ENCODE data around the gene C22orf42.
"Not testable (repeated sequence)": the region's sequence is repeated elsewhere in the genome, so short reads cannot be mapped to it uniquely, and the experiment has no call there.

Gene C22orf42

GRCh38 chr22:32158712-32159533 is at the start of gene C22orf42:
TSS of gene C22orf42 (minus strand) at chr22:32159303. CDS start at chr22:32159215, 88 bp downstream.
- no peak for DNase-seq (ENCODE audit: low spot score)

GRCh38 chr22:32208681-32209080 is 49.6 kb upstream of the C22orf42 start:
- no peak for DNase-seq (ENCODE audit: low spot score)

- no peak for DNase-seq (ENCODE audit: low spot score)
Measured at GRCh38 chr22:32207971-32208480, 48.9 kb upstream of the C22orf42 start.

- peak; percentile 47 for DNase-seq (ENCODE audit: low spot score)
Measured at GRCh38 chr22:32206774-32207758, 48.0 kb upstream of the C22orf42 start.

- DNase-seq (ENCODE audit: low spot score) = no peak
Measured at GRCh38 chr22:32205974-32206773, 47.1 kb upstream of the C22orf42 start.

- DNase-seq (ENCODE audit: low spot score) = no peak
Measured at GRCh38 chr22:32204856-32205722, 46.0 kb upstream of the C22orf42 start, which contains the start of gene RFPL2. TSS of gene RFPL2 (minus strand) at chr22:32205073. CDS start at chr22:32202451, 2,622 bp downstream.

- no peak for DNase-seq (ENCODE audit: low spot score)
Measured at GRCh38 chr22:32204040-32204855, 45.1 kb upstream of the C22orf42 start.

- no peak for DNase-seq (ENCODE audit: low spot score)
Measured at GRCh38 chr22:32203181-32204039, 44.3 kb upstream of the C22orf42 start.

GRCh38 chr22:32202539-32203180 is 43.6 kb upstream of the C22orf42 start:
- DNase-seq (ENCODE audit: low spot score) = peak; percentile 33

- no peak for DNase-seq (ENCODE audit: low spot score)
Measured at GRCh38 chr22:32202161-32202538, 43.0 kb upstream of the C22orf42 start.

- DNase-seq (ENCODE audit: low spot score) = no peak
Measured at GRCh38 chr22:32200752-32201151, 41.6 kb upstream of the C22orf42 start.

- no peak for DNase-seq (ENCODE audit: low spot score)
Measured at GRCh38 chr22:32199961-32200360, 40.9 kb upstream of the C22orf42 start.

- no peak for DNase-seq (ENCODE audit: low spot score)
Measured at GRCh38 chr22:32199341-32199740, 40.2 kb upstream of the C22orf42 start.

GRCh38 chr22:32197553-32198226 is 38.6 kb upstream of the C22orf42 start:
- not testable (repeated sequence) for DNase-seq (ENCODE audit: low spot score)

- DNase-seq (ENCODE audit: low spot score) = not testable (repeated sequence)
Measured at GRCh38 chr22:32195900-32196299, 36.8 kb upstream of the C22orf42 start.

GRCh38 chr22:32193346-32193745 is 34.2 kb upstream of the C22orf42 start:
- not testable (repeated sequence) for DNase-seq (ENCODE audit: low spot score)

- DNase-seq (ENCODE audit: low spot score) = not testable (repeated sequence)
Measured at GRCh38 chr22:32191021-32191420, 31.9 kb upstream of the C22orf42 start.

GRCh38 chr22:32185821-32186220 is 26.7 kb upstream of the C22orf42 start:
- DNase-seq (ENCODE audit: low spot score) = no peak
